HEK293 (cell line): ENCODE results near the gene C17orf50.

Source experiments
- FEZF1 ChIP-seq: fragments of 450-650 bp; formaldehyde crosslinking; IDR thresholded peaks from 2 replicates; pipeline ENCODE4 v1.5.1; 2016; ENCODE audit warnings: missing biosample characterization, missing genetic modification characterization
- KLF16 ChIP-seq: fragments of 450-650 bp; formaldehyde crosslinking; IDR thresholded peaks from 2 replicates; pipeline ENCODE4 v1.5.1; 2017; ENCODE audit warnings: missing biosample characterization, missing genetic modification characterization
- ZBTB20 ChIP-seq: fragments of 450-650 bp; formaldehyde crosslinking; IDR thresholded peaks from 2 replicates; pipeline ENCODE4 v1.5.1; 2016; ENCODE audit warnings: missing biosample characterization, missing genetic modification characterization
- ZFHX2 ChIP-seq: fragments of 450-650 bp; formaldehyde crosslinking; conservative IDR thresholded peaks from 2 replicates; pipeline ENCODE4 v1.5.1; 2016; ENCODE audit warnings: missing biosample characterization, missing genetic modification characterization
- ZNF24 ChIP-seq: fragments of 450-650 bp; formaldehyde crosslinking; IDR thresholded peaks from 2 replicates; pipeline ENCODE4 v1.5.1; 2016; ENCODE audit warnings: missing biosample characterization, missing genetic modification characterization
- ZNF391 ChIP-seq: fragments of 450-650 bp; formaldehyde crosslinking; IDR thresholded peaks from 2 replicates; pipeline ENCODE4 v1.5.1; 2016; ENCODE audit warnings: low read depth, missing biosample characterization, missing genetic modification characterization, borderline replicate concordance
- ZNF394 ChIP-seq: fragments of 450-650 bp; formaldehyde crosslinking; IDR thresholded peaks from 2 replicates; pipeline ENCODE4 v1.5.1; 2016; ENCODE audit warnings: missing biosample characterization, missing genetic modification characterization, mild to moderate bottlenecking, moderate library complexity, borderline replicate concordance
- ZNF510 ChIP-seq: fragments of 450-650 bp; formaldehyde crosslinking; IDR thresholded peaks from 2 replicates; pipeline ENCODE4 v1.5.1; 2018; ENCODE audit warnings: mild to moderate bottlenecking, missing genetic modification characterization, missing biosample characterization; ENCODE audit not compliant: insufficient replicate concordance
- ZNF514 ChIP-seq: fragments of 450-650 bp; formaldehyde crosslinking; IDR thresholded peaks from 2 replicates; pipeline ENCODE4 v1.5.1; 2016; ENCODE audit warnings: missing biosample characterization, missing genetic modification characterization
- ZNF600 ChIP-seq: fragments of 450-650 bp; formaldehyde crosslinking; IDR thresholded peaks from 2 replicates; pipeline ENCODE4 v1.5.1; 2016; ENCODE audit warnings: missing biosample characterization, missing genetic modification characterization
- ZNF626 ChIP-seq: fragments of 450-650 bp; sonication (Bioruptor Pico); formaldehyde crosslinking; IDR thresholded peaks from 2 replicates; pipeline ENCODE4 v1.5.1; 2018; ENCODE audit warnings: missing biosample characterization, missing genetic modification characterization, inconsistent platforms
- ZNF660 ChIP-seq: fragments of 450-650 bp; IDR thresholded peaks from 2 replicates; pipeline ENCODE4 v1.5.1; 2018; ENCODE audit warnings: missing biosample characterization, mild to moderate bottlenecking, missing genetic modification characterization
- ZNF76 ChIP-seq: fragments of 450-650 bp; formaldehyde crosslinking; IDR thresholded peaks from 2 replicates; pipeline ENCODE4; 2016; ENCODE audit warnings: low read depth, missing biosample characterization, missing genetic modification characterization, borderline replicate concordance
- TF ChIP-seq, protein P1 (sequence below): fragments of 450-650 bp; IDR thresholded peaks from 2 replicates; pipeline ENCODE4 v1.5.1; 2018; ENCODE audit warnings: missing biosample characterization, mild to moderate bottlenecking, missing genetic modification characterization
- TF ChIP-seq, protein P2 (sequence below): fragments of 450-650 bp; formaldehyde crosslinking; IDR thresholded peaks from 2 replicates; pipeline ENCODE4 v1.5.1; 2016; ENCODE audit warnings: missing biosample characterization, missing genetic modification characterization, low read depth
- TF ChIP-seq, protein P3 (sequence below): fragments of 450-650 bp; formaldehyde crosslinking; IDR thresholded peaks from 2 replicates; pipeline ENCODE4 v1.5.1; 2017; ENCODE audit warnings: missing biosample characterization, missing genetic modification characterization
- TF ChIP-seq, protein P4 (sequence below): fragments of 450-650 bp; formaldehyde crosslinking; IDR thresholded peaks from 2 replicates; pipeline ENCODE4 v1.5.1; 2017; ENCODE audit warnings: missing biosample characterization, missing genetic modification characterization
- TF ChIP-seq, protein P5 (sequence below): fragments of 450-650 bp; formaldehyde crosslinking; IDR thresholded peaks from 2 replicates; pipeline ENCODE4 v1.5.1; 2016; ENCODE audit warnings: missing biosample characterization, missing genetic modification characterization
- TF ChIP-seq, protein P6 (sequence below): fragments of 450-650 bp; formaldehyde crosslinking; IDR thresholded peaks from 2 replicates; pipeline ENCODE4 v1.5.1; 2016; ENCODE audit warnings: missing biosample characterization, missing genetic modification characterization, low read depth
- TF ChIP-seq, protein P7 (sequence below): fragments of 450-650 bp; formaldehyde crosslinking; IDR thresholded peaks from 2 replicates; pipeline ENCODE4 v1.5.0; 2017; ENCODE audit warnings: missing biosample characterization, missing genetic modification characterization, borderline replicate concordance
- TF ChIP-seq, protein P8 (sequence below): fragments of 450-650 bp; formaldehyde crosslinking; IDR thresholded peaks from 2 replicates; pipeline ENCODE4 v1.5.1; 2016; ENCODE audit warnings: missing biosample characterization, missing genetic modification characterization

Gene C17orf50

DNA sequence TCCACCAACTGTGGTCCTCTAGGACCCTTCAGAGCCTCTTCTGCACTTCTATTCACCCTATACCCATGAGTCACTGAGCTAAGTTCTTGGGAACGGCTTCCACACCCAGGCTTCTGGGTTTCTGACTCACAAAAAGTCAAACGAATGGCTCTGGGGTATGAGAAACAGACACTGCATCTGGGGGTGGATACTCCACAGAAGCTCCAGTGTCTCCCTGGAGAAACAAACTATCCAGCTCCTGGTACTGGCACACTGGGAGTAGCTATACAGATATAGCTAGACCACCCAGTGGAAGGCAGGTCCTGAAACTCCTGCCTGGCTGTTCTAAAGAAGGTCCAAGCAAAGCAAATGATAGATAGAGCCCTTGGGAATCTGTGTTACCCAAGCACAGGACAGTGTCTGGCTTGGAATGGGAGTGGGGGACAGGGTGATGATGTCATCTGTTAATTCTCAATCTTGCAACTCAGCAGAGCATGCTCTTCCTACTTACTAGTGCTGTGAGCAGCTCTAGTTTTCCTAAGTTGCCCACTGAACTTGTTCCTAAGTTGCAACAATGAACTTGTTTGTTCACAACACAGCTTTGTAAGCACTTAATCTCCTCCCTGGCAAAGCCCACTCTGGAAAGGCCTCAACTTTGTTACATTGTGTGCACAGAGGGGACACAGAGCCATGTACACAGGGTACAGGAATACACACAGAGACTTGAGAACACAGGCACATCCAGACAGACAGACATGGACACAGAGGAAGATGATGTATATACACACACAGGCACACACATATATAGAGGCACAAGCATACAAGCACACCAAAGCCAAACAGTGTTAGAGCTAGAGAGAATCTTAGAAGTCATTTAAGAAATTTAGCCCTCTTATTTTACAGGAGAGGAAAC is 28.0 kb downstream of the C17orf50 start (continued):
- TF ChIP-seq, protein P1, sequence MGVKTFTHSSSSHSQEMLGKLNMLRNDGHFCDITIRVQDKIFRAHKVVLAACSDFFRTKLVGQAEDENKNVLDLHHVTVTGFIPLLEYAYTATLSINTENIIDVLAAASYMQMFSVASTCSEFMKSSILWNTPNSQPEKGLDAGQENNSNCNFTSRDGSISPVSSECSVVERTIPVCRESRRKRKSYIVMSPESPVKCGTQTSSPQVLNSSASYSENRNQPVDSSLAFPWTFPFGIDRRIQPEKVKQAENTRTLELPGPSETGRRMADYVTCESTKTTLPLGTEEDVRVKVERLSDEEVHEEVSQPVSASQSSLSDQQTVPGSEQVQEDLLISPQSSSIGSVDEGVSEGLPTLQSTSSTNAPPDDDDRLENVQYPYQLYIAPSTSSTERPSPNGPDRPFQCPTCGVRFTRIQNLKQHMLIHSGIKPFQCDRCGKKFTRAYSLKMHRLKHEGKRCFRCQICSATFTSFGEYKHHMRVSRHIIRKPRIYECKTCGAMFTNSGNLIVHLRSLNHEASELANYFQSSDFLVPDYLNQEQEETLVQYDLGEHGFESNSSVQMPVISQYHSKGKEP (tag by site-specific recombination): peak; percentile 56; the same call in 1 of the 2 replicates
- TF ChIP-seq ZNF626 (tag by site-specific recombination) (no peak), KLF16 (tag by site-specific recombination) (peak; percentile 22; the same call in 1 of the 2 replicates), ZNF24 (tag by site-specific recombination) (peak; percentile 23; the same call in 1 of the 2 replicates), ZBTB20 (tag by site-specific recombination) (peak; percentile 92), FEZF1 (tag by site-specific recombination) (no peak), ZNF600 (tag by site-specific recombination) (peak; percentile 72), ZNF394 (tag by site-specific recombination) (peak; percentile 61), ZNF510 (tag by site-specific recombination) (no peak), ZNF660 (peak; percentile 70), ZNF514 (tag by site-specific recombination) (no peak), ZNF391 (tag by site-specific recombination) (no peak), ZNF76 (tag by site-specific recombination) (no peak), ZFHX2 (tag by site-specific recombination) (0 out of 2 replicates have a peak, but pooled peaks have one; percentile 17)
- TF ChIP-seq, protein P2, sequence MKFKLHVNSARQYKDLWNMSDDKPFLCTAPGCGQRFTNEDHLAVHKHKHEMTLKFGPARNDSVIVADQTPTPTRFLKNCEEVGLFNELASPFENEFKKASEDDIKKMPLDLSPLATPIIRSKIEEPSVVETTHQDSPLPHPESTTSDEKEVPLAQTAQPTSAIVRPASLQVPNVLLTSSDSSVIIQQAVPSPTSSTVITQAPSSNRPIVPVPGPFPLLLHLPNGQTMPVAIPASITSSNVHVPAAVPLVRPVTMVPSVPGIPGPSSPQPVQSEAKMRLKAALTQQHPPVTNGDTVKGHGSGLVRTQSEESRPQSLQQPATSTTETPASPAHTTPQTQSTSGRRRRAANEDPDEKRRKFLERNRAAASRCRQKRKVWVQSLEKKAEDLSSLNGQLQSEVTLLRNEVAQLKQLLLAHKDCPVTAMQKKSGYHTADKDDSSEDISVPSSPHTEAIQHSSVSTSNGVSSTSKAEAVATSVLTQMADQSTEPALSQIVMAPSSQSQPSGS (tag by site-specific recombination): peak; percentile 97
- TF ChIP-seq, protein P3, sequence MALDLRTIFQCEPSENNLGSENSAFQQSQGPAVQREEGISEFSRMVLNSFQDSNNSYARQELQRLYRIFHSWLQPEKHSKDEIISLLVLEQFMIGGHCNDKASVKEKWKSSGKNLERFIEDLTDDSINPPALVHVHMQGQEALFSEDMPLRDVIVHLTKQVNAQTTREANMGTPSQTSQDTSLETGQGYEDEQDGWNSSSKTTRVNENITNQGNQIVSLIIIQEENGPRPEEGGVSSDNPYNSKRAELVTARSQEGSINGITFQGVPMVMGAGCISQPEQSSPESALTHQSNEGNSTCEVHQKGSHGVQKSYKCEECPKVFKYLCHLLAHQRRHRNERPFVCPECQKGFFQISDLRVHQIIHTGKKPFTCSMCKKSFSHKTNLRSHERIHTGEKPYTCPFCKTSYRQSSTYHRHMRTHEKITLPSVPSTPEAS (tag by site-specific recombination): peak; percentile 65
- TF ChIP-seq, protein P4, sequence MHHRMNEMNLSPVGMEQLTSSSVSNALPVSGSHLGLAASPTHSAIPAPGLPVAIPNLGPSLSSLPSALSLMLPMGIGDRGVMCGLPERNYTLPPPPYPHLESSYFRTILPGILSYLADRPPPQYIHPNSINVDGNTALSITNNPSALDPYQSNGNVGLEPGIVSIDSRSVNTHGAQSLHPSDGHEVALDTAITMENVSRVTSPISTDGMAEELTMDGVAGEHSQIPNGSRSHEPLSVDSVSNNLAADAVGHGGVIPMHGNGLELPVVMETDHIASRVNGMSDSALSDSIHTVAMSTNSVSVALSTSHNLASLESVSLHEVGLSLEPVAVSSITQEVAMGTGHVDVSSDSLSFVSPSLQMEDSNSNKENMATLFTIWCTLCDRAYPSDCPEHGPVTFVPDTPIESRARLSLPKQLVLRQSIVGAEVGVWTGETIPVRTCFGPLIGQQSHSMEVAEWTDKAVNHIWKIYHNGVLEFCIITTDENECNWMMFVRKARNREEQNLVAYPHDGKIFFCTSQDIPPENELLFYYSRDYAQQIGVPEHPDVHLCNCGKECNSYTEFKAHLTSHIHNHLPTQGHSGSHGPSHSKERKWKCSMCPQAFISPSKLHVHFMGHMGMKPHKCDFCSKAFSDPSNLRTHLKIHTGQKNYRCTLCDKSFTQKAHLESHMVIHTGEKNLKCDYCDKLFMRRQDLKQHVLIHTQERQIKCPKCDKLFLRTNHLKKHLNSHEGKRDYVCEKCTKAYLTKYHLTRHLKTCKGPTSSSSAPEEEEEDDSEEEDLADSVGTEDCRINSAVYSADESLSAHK (tag by site-specific recombination): peak; percentile 92
- TF ChIP-seq, protein P5, sequence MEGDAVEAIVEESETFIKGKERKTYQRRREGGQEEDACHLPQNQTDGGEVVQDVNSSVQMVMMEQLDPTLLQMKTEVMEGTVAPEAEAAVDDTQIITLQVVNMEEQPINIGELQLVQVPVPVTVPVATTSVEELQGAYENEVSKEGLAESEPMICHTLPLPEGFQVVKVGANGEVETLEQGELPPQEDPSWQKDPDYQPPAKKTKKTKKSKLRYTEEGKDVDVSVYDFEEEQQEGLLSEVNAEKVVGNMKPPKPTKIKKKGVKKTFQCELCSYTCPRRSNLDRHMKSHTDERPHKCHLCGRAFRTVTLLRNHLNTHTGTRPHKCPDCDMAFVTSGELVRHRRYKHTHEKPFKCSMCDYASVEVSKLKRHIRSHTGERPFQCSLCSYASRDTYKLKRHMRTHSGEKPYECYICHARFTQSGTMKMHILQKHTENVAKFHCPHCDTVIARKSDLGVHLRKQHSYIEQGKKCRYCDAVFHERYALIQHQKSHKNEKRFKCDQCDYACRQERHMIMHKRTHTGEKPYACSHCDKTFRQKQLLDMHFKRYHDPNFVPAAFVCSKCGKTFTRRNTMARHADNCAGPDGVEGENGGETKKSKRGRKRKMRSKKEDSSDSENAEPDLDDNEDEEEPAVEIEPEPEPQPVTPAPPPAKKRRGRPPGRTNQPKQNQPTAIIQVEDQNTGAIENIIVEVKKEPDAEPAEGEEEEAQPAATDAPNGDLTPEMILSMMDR (tag by site-specific recombination): no peak
- TF ChIP-seq, protein P6, sequence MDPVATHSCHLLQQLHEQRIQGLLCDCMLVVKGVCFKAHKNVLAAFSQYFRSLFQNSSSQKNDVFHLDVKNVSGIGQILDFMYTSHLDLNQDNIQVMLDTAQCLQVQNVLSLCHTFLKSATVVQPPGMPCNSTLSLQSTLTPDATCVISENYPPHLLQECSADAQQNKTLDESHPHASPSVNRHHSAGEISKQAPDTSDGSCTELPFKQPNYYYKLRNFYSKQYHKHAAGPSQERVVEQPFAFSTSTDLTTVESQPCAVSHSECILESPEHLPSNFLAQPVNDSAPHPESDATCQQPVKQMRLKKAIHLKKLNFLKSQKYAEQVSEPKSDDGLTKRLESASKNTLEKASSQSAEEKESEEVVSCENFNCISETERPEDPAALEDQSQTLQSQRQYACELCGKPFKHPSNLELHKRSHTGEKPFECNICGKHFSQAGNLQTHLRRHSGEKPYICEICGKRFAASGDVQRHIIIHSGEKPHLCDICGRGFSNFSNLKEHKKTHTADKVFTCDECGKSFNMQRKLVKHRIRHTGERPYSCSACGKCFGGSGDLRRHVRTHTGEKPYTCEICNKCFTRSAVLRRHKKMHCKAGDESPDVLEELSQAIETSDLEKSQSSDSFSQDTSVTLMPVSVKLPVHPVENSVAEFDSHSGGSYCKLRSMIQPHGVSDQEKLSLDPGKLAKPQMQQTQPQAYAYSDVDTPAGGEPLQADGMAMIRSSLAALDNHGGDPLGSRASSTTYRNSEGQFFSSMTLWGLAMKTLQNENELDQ (tag by site-specific recombination): no peak
- TF ChIP-seq, protein P7, sequence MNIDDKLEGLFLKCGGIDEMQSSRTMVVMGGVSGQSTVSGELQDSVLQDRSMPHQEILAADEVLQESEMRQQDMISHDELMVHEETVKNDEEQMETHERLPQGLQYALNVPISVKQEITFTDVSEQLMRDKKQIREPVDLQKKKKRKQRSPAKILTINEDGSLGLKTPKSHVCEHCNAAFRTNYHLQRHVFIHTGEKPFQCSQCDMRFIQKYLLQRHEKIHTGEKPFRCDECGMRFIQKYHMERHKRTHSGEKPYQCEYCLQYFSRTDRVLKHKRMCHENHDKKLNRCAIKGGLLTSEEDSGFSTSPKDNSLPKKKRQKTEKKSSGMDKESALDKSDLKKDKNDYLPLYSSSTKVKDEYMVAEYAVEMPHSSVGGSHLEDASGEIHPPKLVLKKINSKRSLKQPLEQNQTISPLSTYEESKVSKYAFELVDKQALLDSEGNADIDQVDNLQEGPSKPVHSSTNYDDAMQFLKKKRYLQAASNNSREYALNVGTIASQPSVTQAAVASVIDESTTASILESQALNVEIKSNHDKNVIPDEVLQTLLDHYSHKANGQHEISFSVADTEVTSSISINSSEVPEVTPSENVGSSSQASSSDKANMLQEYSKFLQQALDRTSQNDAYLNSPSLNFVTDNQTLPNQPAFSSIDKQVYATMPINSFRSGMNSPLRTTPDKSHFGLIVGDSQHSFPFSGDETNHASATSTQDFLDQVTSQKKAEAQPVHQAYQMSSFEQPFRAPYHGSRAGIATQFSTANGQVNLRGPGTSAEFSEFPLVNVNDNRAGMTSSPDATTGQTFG (tag by site-specific recombination): no peak
- TF ChIP-seq, protein P8, sequence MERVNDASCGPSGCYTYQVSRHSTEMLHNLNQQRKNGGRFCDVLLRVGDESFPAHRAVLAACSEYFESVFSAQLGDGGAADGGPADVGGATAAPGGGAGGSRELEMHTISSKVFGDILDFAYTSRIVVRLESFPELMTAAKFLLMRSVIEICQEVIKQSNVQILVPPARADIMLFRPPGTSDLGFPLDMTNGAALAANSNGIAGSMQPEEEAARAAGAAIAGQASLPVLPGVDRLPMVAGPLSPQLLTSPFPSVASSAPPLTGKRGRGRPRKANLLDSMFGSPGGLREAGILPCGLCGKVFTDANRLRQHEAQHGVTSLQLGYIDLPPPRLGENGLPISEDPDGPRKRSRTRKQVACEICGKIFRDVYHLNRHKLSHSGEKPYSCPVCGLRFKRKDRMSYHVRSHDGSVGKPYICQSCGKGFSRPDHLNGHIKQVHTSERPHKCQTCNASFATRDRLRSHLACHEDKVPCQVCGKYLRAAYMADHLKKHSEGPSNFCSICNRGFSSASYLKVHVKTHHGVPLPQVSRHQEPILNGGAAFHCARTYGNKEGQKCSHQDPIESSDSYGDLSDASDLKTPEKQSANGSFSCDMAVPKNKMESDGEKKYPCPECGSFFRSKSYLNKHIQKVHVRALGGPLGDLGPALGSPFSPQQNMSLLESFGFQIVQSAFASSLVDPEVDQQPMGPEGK (tag by site-specific recombination): peak; percentile 64
